Transverse colon (tissue), 4 donors: ENCODE data around the gene MED12L.

Experiments used
- CTCF ChIP-seq, 5 experiments: fragments of 200-600 bp in 3 of 5; fragments of 450-650 bp in 2 of 5; sonication (generic) in 3 of 5; IDR thresholded peaks; 1 replicate in 2 of 5; 2 replicates in 3 of 5; pipeline ENCODE4 v1.5.1; 2016 to 2017; ENCODE audit warnings: antibody characterized with exemption in 5 of 5, inconsistent platforms in 3 of 5, mild to moderate bottlenecking in 2 of 5, moderate library complexity in 1 of 5
- EP300 ChIP-seq: sonication (generic); formaldehyde crosslinking; IDR thresholded peaks from one replicate; pipeline ENCODE4 v1.6.1; 2017; ENCODE audit warnings: antibody characterized with exemption, low read depth
- POLR2A ChIP-seq: fragments of 450-650 bp; IDR thresholded peaks from one replicate; pipeline ENCODE4 v1.6.1; 2016; ENCODE audit warnings: antibody characterized with exemption, mild to moderate bottlenecking, moderate library complexity
- POLR2AphosphoS5 ChIP-seq, 3 donors: sonication (generic); formaldehyde crosslinking; IDR thresholded peaks; one replicate each; pipeline ENCODE4 v1.6.1; 2016; ENCODE audit warnings: antibody characterized with exemption in 3 of 3

GRCh38 chr3:151262871-151263525, 177.5 kb downstream of the MED12L start:
- no peak for TF ChIP-seq CTCF (IDR thresholded peaks at IDR 0.05)
- no peak for TF ChIP-seq EP300
- peak in 1 of 3 donors; percentile 13 for TF ChIP-seq POLR2AphosphoS5 (IDR thresholded peaks at IDR 0.05)
- TF ChIP-seq POLR2A: no peak
